ENCODE results near the gene SUN1.

DNA sequence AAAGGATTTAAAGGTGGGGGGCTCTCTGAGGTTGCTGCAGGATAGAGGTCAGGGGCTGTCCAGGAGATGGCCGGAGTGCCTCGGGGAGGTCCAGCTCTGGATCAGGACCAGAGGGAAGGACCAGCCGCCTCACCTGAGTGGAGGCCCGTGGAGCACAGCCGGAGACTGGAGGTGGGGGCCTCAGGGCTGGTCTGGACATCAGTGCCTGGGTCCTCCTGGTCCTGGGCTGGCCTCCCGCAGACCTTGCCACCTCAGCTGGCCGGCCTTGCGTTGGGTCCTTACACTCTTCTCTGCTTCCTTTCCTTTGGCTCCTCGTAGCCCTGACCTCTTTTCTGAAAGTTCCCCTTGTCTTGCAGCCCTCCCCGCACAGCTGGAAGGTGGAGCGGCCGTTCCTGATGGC lies 2.0 kb downstream of the SUN1 start:
- TF ChIP-seq EZH2 (optimal IDR thresholded peaks at IDR 0.05; ENCODE audit: low read depth, low read length) = no peak
- TF ChIP-seq, protein P1, sequence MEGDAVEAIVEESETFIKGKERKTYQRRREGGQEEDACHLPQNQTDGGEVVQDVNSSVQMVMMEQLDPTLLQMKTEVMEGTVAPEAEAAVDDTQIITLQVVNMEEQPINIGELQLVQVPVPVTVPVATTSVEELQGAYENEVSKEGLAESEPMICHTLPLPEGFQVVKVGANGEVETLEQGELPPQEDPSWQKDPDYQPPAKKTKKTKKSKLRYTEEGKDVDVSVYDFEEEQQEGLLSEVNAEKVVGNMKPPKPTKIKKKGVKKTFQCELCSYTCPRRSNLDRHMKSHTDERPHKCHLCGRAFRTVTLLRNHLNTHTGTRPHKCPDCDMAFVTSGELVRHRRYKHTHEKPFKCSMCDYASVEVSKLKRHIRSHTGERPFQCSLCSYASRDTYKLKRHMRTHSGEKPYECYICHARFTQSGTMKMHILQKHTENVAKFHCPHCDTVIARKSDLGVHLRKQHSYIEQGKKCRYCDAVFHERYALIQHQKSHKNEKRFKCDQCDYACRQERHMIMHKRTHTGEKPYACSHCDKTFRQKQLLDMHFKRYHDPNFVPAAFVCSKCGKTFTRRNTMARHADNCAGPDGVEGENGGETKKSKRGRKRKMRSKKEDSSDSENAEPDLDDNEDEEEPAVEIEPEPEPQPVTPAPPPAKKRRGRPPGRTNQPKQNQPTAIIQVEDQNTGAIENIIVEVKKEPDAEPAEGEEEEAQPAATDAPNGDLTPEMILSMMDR (IDR thresholded peaks at IDR 0.05; ENCODE audit: low read length) = no peak
